Amniotic stem cell (primary cell): ENCODE data around the gene SIGLEC14.
"Not testable (repeated sequence)": the region's sequence is repeated elsewhere in the genome, so short reads cannot be mapped to it uniquely, and the experiment has no call there.

Experiments
- DNase-seq: peaks from one replicate; lab custom pipeline; 2025; lab: John Stamatoyannopoulos, UW

Gene SIGLEC14

DNA sequence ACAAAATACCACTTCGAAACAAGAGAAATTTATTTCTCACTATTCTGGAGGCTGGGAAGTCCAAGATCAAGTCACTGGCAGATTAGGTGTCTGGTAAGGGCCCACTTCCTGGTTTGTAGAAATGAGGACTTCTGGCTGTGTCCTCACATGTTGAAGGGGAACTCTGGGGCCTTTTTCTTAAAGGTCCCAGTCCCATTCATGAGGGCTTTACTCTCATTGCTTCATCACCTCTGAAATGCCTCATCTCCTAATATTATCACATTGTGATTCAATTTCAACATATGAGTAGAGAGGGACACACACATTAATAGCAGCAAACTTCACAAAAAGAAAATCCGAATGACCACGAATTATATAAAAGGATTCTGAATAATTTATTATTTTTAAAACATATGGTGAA is 21.6 kb upstream of the SIGLEC14 start:
- no peak for DNase-seq

DNA sequence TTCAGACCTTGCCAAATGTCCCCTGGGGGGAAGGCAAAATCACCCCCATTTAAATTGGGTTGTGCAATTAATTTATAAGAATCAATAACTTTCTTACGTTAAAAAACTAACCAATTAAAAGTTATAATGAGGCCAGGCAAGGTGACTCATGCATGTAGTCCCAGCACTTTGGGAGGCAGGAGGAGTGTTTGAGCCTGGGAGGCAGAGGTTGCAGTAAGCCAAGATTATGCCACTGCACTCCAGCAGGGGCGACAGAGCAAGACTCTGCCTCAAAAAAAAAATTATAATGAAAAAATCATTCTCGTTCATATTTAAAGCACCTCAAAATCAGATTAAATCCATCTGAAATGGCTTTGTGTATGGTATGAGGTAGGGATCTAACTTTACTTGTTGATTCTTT is 18.4 kb upstream of the SIGLEC14 start:
- DNase-seq, result no peak

- no peak for DNase-seq
These were observed 17.5 kb upstream of the SIGLEC14 start for GRCh38 chr19:51664131-51664530.

GRCh38 chr19:51663650-51664049 is 17.0 kb upstream of the SIGLEC14 start:
- DNase-seq, result no peak

GRCh38 chr19:51660975-51661600 is 14.5 kb upstream of the SIGLEC14 start:
- peak; percentile 63 for DNase-seq

DNA sequence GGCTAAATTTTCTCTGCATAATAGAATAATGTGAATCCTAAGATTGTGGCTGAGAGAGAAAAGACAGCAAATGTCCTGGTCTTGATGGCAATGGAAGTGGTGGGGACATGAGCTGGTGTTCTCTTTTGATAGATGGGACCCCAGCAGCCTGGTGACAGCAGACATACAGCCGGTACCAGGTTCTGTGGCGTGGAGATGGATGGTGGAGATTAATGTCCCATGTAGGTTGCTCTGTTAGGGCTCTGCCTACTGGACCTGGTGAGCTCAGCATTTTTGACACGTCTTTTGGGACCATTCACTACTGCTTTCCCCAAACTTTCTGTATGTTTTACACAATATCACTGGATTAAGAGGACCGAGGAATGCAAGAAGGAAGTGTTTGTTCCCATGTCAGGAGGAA is 8.2 kb upstream of the SIGLEC14 start:
- no peak for DNase-seq

- no peak for DNase-seq
These were observed 6.5 kb upstream of the SIGLEC14 start for GRCh38 chr19:51653162-51653561.

DNA sequence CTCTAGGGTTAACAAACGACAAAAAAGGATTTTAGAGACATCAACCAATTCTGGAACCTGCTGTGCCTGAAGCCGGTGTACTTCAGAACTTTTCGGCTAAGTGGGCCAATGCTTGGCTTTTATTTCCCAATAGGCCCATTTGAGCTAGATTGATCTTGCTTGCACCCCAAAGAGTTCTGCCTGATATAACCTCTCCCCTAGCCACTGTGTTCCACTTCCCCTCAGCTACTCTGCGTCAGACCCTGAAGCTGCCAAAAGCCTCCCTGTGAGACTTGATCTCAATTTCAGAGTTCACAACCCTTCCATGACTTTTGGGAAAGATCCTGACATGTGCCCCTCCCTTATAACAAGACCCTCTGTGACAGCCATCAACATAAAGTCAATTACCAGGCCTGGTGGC is 5.6 kb upstream of the SIGLEC14 start:
- DNase-seq, result no peak

GRCh38 chr19:51651216-51651846 is 4.7 kb upstream of the SIGLEC14 start:
- DNase-seq, result no peak

DNA sequence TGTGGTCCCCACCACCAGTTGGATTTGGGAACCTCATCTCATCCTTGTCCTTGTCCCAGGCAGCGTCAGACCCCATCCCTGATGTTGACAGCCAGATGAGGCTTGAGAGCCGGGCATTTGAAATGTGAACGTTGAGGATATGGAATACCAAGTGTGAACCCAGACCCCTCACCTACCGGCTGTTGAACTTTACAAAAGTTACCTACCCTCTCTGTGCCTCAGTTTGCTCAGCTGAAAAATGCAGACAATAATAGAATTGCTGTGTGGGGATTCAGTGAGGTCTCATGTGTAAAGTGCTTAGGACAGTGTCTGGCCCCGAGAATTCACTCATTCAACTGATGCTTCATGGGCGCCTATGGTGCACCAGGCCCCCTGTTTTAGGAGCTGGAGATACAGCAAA is 693 bp upstream of the SIGLEC14 start:
- DNase-seq, result no peak

DNA sequence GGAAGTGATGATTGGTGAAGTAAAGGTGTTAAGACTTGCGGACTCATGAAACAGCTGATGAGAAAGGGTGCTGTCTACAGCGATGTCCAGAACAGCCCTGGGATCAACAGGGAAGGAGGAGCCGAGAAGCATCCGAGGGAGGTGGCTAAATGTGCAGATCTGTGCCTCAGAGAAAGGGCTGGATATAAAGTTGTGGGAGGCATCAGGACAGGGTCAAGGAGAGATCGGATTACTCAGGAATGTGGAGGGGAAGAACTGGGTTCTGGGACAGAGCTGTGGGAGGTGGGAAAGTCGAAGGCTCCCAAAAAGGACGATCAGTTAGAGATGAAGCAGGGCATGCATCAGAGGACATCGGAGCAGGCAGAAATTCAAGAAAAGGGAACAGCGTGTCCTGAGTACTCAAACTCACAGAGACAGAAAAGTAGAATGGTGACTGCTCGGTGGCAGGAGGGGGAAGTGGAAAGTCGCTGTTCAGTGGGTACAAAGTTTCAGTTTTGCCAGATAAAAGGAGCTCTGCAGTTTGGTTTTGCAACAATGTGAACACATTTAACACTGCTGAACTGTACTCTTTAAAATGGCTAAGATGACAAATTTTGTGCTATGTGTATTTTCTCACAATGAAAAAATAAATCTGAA is 1.9 kb downstream of the SIGLEC14 start:
- no peak for DNase-seq

- no peak for DNase-seq
These were observed 5.0 kb downstream of the SIGLEC14 start for GRCh38 chr19:51641648-51642047.

GRCh38 chr19:51640386-51640785 is 6.2 kb downstream of the SIGLEC14 start:
- no peak for DNase-seq

DNA sequence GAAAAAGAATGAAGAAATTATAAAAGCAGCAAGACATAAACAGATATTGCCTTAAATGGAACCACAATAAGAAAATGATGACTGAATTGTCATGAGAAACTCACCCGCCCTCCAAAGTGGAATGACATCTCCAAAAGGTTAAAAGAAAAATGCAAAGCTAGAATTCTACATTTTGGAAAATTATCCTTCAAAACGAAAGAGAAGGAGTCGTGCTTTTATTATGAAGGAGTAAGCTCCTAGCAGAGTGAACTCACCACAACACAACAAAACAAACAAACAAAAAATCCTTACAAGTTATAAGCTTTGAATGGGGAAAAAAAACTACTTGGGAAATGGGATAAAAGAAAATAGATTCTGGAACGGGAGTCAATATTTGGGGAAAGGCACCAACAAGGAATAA is 6.7 kb downstream of the SIGLEC14 start:
- DNase-seq, result no peak

DNA sequence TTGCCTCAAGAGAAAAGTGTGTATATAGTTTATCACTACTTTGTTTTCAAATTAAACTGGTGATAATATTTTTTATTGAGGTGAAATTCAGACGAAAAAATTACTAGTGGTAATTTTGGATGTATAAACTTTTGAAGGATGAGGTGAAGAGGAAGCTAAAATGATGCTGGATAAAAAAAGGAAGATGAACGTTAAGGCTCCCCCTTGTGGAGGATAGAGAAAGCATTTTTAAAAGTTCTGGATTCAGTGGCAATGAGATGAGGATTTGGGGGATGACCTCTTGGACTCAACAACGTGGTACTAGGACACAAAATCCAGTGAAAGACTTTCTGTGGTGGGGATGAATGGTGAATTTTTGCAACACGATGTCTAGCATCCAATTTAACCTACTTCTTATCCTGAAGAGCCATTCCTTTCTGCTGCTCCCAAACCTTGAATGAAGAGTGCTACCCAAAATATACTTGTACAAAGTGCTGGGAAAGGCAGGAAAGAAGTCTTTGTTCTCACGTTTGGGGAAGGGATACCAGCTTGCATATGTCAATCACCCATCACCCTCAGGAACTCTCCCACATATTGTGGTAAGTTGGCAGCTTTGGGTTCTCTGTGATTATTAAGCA is 9.2 kb downstream of the SIGLEC14 start:
- DNase-seq, result no peak

- no peak for DNase-seq
These were observed 14.5 kb downstream of the SIGLEC14 start for GRCh38 chr19:51632126-51632525.

DNA sequence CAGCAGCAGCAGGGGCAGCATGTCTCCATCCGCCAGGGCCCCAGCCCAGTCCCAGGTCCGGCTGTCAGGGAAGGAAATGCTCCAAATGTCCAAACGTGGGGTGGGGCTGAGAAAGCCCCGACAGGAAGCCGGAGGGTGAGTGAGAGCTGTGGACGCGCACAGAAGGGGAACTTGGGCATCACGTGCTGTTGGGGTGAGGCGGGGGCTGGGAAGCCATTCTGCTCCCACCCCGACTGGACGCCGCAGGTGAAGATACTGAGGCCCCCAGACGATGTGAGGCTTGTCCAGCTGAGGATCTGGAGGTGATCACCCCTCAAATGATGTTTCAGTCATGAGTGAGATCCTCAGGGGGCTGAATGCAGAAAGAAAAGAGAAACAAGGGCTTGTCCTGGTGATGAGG is 16.3 kb downstream of the SIGLEC14 start, which contains the start of gene SIGLEC5:
TSS of gene SIGLEC5 (minus strand) at position 87 of the 400 bp plus-strand sequence. CDS start at position 21, 66 bp downstream.
- not testable (repeated sequence) for DNase-seq

DNA sequence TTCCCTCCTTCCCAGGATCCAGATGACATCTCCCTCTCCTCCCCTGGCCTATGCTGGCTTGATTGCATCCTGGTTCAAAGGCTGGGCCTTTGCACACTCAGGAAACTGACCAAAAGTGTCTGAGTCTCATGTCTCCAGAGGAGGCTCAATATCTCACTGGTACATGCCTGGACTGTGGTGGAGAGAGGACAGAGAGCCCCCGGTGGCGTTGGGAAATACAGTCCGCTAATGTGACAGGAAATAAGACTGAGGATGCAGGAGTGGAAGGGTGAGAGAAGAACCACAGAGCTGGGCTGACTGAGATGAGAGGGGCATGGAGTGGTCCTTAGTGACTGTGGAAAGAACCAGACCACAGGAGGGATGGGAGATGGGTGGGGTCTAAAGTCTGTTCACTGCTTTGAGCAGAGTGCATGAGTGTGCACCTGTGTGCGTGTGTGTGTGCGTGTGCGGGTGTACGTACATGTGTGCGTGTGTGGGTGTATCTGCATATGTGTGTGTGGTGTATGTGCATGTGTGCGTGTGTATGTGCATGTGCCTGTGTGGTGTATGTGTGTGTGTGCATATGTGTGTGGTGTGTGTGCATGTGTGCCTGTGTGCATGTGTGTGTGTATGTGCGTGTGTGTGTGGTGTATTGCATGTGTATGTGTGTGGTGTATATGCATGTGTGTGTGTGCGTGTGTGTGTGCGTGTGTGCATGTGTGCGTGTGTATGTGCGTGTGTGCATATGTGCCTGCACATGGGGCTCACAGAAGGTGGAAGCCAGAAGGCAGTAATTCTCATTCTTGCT is 18.3 kb downstream of the SIGLEC14 start:
- no peak for DNase-seq

GRCh38 chr19:51627491-51628138 is 19.0 kb downstream of the SIGLEC14 start:
- no peak for DNase-seq

DNA sequence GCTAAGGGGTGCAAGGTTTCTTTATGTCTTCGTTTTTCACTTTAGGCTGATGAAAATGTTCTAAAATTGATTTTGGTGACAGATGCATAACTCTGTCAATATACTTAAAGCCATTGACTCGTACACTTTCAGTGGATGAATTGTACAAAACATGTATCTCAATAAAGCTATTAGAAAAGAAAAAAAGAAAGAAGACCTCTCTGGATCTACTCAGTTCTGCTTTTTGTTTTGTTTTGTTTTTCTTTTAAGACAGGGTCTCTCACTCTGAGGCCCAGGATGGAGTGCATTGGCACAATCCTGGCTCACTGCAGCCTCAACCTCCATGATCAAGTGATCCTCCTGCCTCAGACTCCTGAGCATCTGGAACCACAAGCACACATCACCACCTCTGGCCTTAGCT is 19.9 kb downstream of the SIGLEC14 start:
- DNase-seq, result no peak

GRCh38 chr19:51621178-51621577 is 25.4 kb downstream of the SIGLEC14 start:
- no peak for DNase-seq

GRCh38 chr19:51615991-51616390 is 30.6 kb downstream of the SIGLEC14 start:
- DNase-seq, result no peak
